SK-N-MC (cell line): ENCODE measurements around the gene GABRB3.

Experiments
- EZH2 ChIP-seq: fragments of 200-600 bp; sonication (generic); IDR thresholded peaks from one replicate; pipeline ENCODE4 v1.6.1; 2017; ENCODE audit warnings: antibody characterized with exemption
- POLR2AphosphoS5 ChIP-seq: IDR thresholded peaks from 2 replicates; pipeline ENCODE4 v1.6.1; 2012; ENCODE audit warnings: mild to moderate bottlenecking, low read depth, low read length, borderline replicate concordance

DNA sequence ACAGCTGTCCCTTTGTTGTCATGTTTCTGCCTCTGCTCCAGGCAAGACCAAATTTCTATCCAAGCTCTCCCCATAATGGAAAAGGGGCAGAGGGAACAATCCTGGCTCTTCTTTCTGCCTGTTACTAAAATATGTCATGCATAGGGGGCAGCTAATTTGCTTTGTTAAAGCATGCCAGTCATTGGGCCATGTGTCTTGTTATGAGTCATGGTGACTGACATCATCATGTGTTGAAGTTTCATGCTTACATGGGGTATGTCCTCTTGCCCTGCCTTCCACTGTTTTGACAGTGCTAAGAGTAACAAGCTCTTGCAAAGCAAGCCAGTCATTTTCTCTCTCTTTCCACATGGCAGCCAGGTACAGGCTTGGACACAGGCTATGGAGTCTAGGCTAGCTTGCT lies 268.9 kb downstream of the GABRB3 start:
- TF ChIP-seq POLR2AphosphoS5 (no peak), EZH2 (no peak)
